MM.1S (cell line): ENCODE data around the gene TRAPPC10.

ENCODE experiments used
- EZH2 ChIP-seq: fragments of 300-600 bp; sonication (generic); optimal IDR thresholded peaks from 2 replicates; pipeline ENCODE3; 2017; ENCODE audit warnings: low read depth, mild to moderate bottlenecking, antibody characterized with exemption, low read length, mixed read lengths
- EZH2phosphoT487 ChIP-seq: fragments of 300-600 bp; sonication (generic); IDR thresholded peaks from 2 replicates; pipeline ENCODE4 v1.6.1; 2018; ENCODE audit warnings: antibody characterized with exemption, low read length
- TF ChIP-seq, protein P1 (sequence below): fragments of 300-600 bp; sonication (generic); IDR thresholded peaks from 2 replicates; pipeline ENCODE4 v1.5.1; 2016; ENCODE audit warnings: antibody characterized with exemption, low read length, mixed read lengths

DNA sequence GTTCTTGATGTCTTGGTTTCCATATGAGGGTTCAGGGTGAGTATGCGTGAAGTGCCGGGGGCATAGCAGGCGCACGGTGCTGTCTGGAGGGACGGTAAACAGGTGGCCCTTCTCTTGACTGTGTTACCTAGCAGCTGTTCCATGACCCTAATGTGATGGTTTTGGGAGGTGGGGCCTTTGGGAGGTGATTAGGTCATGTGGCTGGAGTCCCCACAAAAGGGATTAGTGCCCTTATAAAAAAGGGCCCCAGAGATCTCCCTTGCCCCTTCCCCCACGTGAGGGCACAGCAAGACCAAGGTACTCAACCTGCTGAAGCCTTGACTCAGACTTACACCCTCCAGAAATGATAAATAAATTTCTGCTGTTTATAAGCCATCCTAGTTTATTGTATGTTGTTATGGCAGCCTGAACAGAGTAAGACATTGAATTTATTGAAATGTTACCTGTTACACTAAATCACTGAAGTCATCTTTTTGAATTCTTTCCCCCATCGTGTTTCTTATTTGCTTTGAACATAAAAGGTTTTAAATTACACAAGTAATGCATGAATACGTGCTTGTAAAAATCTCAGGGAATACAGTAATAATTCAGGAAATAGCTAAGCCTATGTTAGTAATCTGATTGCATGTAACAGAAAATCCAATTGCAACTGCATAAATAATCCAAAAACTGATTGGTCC lies 15.6 kb downstream of the TRAPPC10 start:
- TF ChIP-seq, protein P1, sequence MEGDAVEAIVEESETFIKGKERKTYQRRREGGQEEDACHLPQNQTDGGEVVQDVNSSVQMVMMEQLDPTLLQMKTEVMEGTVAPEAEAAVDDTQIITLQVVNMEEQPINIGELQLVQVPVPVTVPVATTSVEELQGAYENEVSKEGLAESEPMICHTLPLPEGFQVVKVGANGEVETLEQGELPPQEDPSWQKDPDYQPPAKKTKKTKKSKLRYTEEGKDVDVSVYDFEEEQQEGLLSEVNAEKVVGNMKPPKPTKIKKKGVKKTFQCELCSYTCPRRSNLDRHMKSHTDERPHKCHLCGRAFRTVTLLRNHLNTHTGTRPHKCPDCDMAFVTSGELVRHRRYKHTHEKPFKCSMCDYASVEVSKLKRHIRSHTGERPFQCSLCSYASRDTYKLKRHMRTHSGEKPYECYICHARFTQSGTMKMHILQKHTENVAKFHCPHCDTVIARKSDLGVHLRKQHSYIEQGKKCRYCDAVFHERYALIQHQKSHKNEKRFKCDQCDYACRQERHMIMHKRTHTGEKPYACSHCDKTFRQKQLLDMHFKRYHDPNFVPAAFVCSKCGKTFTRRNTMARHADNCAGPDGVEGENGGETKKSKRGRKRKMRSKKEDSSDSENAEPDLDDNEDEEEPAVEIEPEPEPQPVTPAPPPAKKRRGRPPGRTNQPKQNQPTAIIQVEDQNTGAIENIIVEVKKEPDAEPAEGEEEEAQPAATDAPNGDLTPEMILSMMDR, result no peak
- TF ChIP-seq EZH2 (no peak), EZH2phosphoT487 (no peak)
